ENCODE results near the gene LARGE2.

The LARGE2 gene

GRCh38 chr11:45949992-45950407, 27.5 kb downstream of the LARGE2 start:
- in situ Hi-C loops (cut with HindIII; ENCODE audit: low sequenced_read_pairs), result no loop called here

GRCh38 chr11:45959851-45960250, 37.4 kb downstream of the LARGE2 start:
- in situ Hi-C loops (cut with HindIII; ENCODE audit: low sequenced_read_pairs), result no loop called here

- in situ Hi-C loops (cut with HindIII; ENCODE audit: low sequenced_read_pairs), result no loop called here
Measured at GRCh38 chr11:45960387-45961095, 38.1 kb downstream of the LARGE2 start.

GRCh38 chr11:45961751-45962240, 39.3 kb downstream of the LARGE2 start:
- in situ Hi-C loops (cut with HindIII; ENCODE audit: low sequenced_read_pairs), result no loop called here

GRCh38 chr11:45964911-45965389, 42.5 kb downstream of the LARGE2 start:
- in situ Hi-C loops (cut with HindIII; ENCODE audit: low sequenced_read_pairs), result no loop called here

GRCh38 chr11:45967506-45967905, 45.0 kb downstream of the LARGE2 start:
- in situ Hi-C loops (cut with HindIII; ENCODE audit: low sequenced_read_pairs), result no loop called here

GRCh38 chr11:45968901-45969300, 46.4 kb downstream of the LARGE2 start:
- in situ Hi-C loops (cut with HindIII; ENCODE audit: low sequenced_read_pairs), result no loop called here

GRCh38 chr11:45973601-45974000, 51.1 kb downstream of the LARGE2 start:
- in situ Hi-C loops (cut with HindIII; ENCODE audit: low sequenced_read_pairs), result no loop called here

GRCh38 chr11:45974806-45975205, 52.4 kb downstream of the LARGE2 start:
- in situ Hi-C loops (cut with HindIII; ENCODE audit: low sequenced_read_pairs), result no loop called here
